Testis (tissue), 2 donors: ENCODE results near the gene ZNF423.

Source experiments
- CTCF ChIP-seq, 3 experiments: fragments of 450-650 bp in 2 of 3; fragments of 200-600 bp in 1 of 3; sonication (generic) in 1 of 3; IDR thresholded peaks; one replicate each; pipeline ENCODE4 v1.5.1; 2016 to 2019; ENCODE audit warnings: antibody characterized with exemption in 3 of 3, mild to moderate bottlenecking in 2 of 3, moderate library complexity in 1 of 3
- POLR2A ChIP-seq: fragments of 450-650 bp; IDR thresholded peaks from one replicate; pipeline ENCODE4 v1.6.1; 2017; ENCODE audit warnings: antibody characterized with exemption, mild to moderate bottlenecking, moderate library complexity

GRCh38 chr16:49835161-49835777, 20.6 kb downstream of the ZNF423 start:
- TF ChIP-seq CTCF (IDR thresholded peaks at IDR 0.05) (no peak), POLR2A (no peak)
